Spleen (tissue), 11 donors: ENCODE measurements around the gene RAPGEFL1. TPM values are rescaled to one million over a fixed set of nuclear protein-coding genes. Genes with fewer than 3 reads are reported as not detected.
"Not testable (repeated sequence)": the region's sequence is repeated elsewhere in the genome, so short reads cannot be mapped to it uniquely, and the experiment has no call there.

ENCODE experiments used
- DNase-seq: peaks from one replicate; pipeline ENCODE4 v3.0.0-alpha.2; 2020
- H3K27ac ChIP-seq, 8 donors: fragments of 200-600 bp; sonication (generic) in 7 of 8; 1 replicate in 4 of 8; 2 replicates in 4 of 8; pipeline versions ENCODE4 v1.5.0 to v1.8.0; 2016 to 2021; ENCODE audit warnings: inconsistent platforms in 4 of 8, mild to moderate bottlenecking in 4 of 8, moderate library complexity in 1 of 8
- H3K27me3 ChIP-seq, 7 donors: fragments of 200-600 bp; sonication (generic) in 6 of 7; replicated peaks in 1 of 7; 1 replicate in 4 of 7; 2 replicates in 3 of 7; pipeline versions ENCODE4 v1.5.0 to v1.8.0; 2016 to 2021; ENCODE audit warnings: inconsistent platforms in 3 of 7, mild to moderate bottlenecking in 1 of 7
- H3K36me3 ChIP-seq, 6 donors: fragments of 200-600 bp; sonication (generic) in 5 of 6; 1 replicate in 4 of 6; 2 replicates in 2 of 6; pipeline versions ENCODE4 v1.5.0 to v1.8.0; 2016 to 2021; ENCODE audit warnings: inconsistent platforms in 2 of 6
- H3K4me1 ChIP-seq, 6 donors: fragments of 200-600 bp; sonication (generic) in 5 of 6; 1 replicate in 3 of 6; 2 replicates in 3 of 6; pipeline versions ENCODE4 v1.5.0 to v1.8.0; 2016 to 2021; ENCODE audit warnings: inconsistent platforms in 3 of 6
- H3K4me3 ChIP-seq, 8 donors: fragments of 200-600 bp; sonication (generic) in 7 of 8; 1 replicate in 4 of 8; 2 replicates in 4 of 8; pipeline versions ENCODE4 v1.5.0 to v1.8.0; 2016 to 2021; ENCODE audit warnings: inconsistent platforms in 4 of 8, mild to moderate bottlenecking in 4 of 8, moderate library complexity in 2 of 8
- H3K9me3 ChIP-seq, 8 donors: fragments of 200-600 bp; sonication (generic) in 7 of 8; 1 replicate in 4 of 8; 2 replicates in 4 of 8; pipeline versions ENCODE4 v1.5.0 to v1.8.0; 2016 to 2021; ENCODE audit warnings: inconsistent platforms in 4 of 8
- POLR2A ChIP-seq, 3 donors: fragments of 450-650 bp; IDR thresholded peaks; one replicate each; pipeline ENCODE4 v1.5.1; 2017; ENCODE audit warnings: antibody characterized with exemption in 3 of 3, mild to moderate bottlenecking in 1 of 3
- POLR2AphosphoS5 ChIP-seq, 3 donors: sonication (generic); formaldehyde crosslinking; IDR thresholded peaks; one replicate each; pipeline ENCODE4 v1.5.1; 2017; ENCODE audit warnings: antibody characterized with exemption in 3 of 3
- WGBS, 5 donors: extraction: QIAGEN DNeasy Blood & Tissue Kit in 3 of 5; methylation state at CpG; one replicate each; pipeline versions ENCODE4 v1.1.5 to v1.1.7; 2013 to 2018; 5-methylcytosine and 5-hydroxymethylcytosine counted together
- intact Hi-C: fragments of 100-400 bp; cut with DNase I; formaldehyde crosslinking; loops from one replicate; pipeline ENCODE4 v1.15.0; 2023; ENCODE audit warnings: low total_unique reads
- polyA plus RNA-seq, 3 donors: library from polyadenylated mRNA; stranded (reverse); fragments of 200-250 nt; gene quantifications; one replicate each; pipeline ENCODE4 v1.2.1, GENCODE V29; 2013
- total RNA-seq, 7 donors: library from RNA; depleted of rRNA in 3 of 7; stranded (reverse); fragments of >200 nt in 3 of 7; fragmentation: NEBNext Ultra II Directional in 4 of 7; extraction: Animal tissue kit (Norgen Biotek cat#: 25700) in 4 of 7; gene quantifications; one replicate each; pipeline versions ENCODE4 v1.1.0 to v1.2.1, GENCODE V29; 2016 to 2021
- TF ChIP-seq, protein P1 (sequence below), 11 experiments: fragments of 200-600 bp in 7 of 11; fragments of 450-650 bp in 4 of 11; sonication (generic) in 4 of 11; IDR thresholded peaks in 8 of 11; conservative IDR thresholded peaks in 3 of 11; 1 replicate in 7 of 11; 2 replicates in 4 of 11; pipeline versions ENCODE4 v1.4.0 to v1.8.0; 2016 to 2021; ENCODE audit warnings: antibody characterized with exemption in 11 of 11, inconsistent platforms in 4 of 11, mild to moderate bottlenecking in 1 of 11
- donor health status: healthy with polysubstance abuse.
- donor health status: DM: no; HTN: no; CAD: no; lungs with moderate emphysema.
- donor health status: DM: no; HTN: no; CAD: no.
- donor health status: Bipolar disorder and iron deficiency.
- donor health status: healthy.
- donor health status: DM: no; HTN: no; CAD: no.
- donor health status: DM: yes; HTN: yes; CAD: no.

The RAPGEFL1 gene
- total and polyA plus RNA-seq, 10 donors: 2.9 to 12.7 (median 6.4) TPM

DNA sequence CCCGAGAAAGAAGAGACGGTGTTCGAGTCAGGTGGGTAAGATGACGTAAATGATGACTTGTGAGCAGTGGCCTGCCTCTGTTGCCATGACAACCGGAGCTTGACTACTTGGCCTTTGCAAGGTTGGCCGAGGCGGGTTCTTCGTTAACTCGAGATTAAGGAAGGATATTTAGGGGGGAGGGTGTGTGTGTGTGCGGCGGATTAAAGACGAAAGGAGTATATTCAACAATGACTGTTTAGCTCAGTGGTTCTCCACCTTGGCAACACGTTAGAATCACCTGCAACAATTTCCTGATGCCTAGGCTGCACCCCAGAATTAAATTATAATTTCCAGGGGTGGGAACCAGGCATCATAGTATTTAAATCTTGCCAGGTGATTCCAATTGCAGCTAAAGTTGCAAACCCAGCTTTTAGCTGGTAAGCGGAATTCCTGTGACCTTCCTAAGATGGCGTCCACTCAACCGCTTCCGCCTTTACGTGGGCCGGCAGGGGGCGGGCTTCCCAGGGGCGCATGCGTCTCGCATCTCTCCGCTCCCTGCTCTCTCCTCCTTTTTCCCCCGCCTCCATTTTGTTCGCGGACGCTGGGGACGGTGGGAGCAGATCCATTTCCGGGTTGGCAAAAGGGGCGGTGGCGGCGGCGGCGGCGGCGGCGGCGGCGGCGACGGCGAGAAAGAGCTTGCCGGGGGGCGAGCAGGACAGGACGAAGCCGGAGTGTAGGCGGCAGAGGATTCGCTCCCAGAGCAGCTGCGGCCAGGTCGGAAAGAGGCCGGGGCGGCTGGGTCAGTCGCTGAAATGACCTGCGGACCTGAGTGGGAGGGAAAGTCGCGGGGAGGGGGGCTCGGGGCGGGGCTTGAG, 41.7 kb downstream of the RAPGEFL1 start, which contains the start of gene WIPF2:
TSS of gene WIPF2 (plus strand) at position 565 of the 854 bp plus-strand sequence. CDS start 37,156 bp downstream, outside the sequence.
- Histone ChIP-seq H3K4me1 (peaks cover 6 to 46% (median 23%) of the 10 kb centered on the region in 6 donors), H3K27ac (peak within 1 kb of the TSS; percentile 82 to 96 (median 94)), H3K9me3 (no peaks in the 10 kb centered on the region), H3K4me3 (peak within 1 kb of the TSS; percentile 42 to 75 (median 64)), H3K36me3 (no peaks in the 10 kb centered on the region), H3K27me3 (no peaks in the 10 kb centered on the region)
- peak; percentile 98 for DNase-seq
- TF ChIP-seq POLR2AphosphoS5 (IDR thresholded peaks at IDR 0.05): peak; percentile 92 to 96 (median 95)
- peak in 1 of 3 donors; percentile 19 for TF ChIP-seq POLR2A (IDR thresholded peaks at IDR 0.05)
- TF ChIP-seq, protein P1, sequence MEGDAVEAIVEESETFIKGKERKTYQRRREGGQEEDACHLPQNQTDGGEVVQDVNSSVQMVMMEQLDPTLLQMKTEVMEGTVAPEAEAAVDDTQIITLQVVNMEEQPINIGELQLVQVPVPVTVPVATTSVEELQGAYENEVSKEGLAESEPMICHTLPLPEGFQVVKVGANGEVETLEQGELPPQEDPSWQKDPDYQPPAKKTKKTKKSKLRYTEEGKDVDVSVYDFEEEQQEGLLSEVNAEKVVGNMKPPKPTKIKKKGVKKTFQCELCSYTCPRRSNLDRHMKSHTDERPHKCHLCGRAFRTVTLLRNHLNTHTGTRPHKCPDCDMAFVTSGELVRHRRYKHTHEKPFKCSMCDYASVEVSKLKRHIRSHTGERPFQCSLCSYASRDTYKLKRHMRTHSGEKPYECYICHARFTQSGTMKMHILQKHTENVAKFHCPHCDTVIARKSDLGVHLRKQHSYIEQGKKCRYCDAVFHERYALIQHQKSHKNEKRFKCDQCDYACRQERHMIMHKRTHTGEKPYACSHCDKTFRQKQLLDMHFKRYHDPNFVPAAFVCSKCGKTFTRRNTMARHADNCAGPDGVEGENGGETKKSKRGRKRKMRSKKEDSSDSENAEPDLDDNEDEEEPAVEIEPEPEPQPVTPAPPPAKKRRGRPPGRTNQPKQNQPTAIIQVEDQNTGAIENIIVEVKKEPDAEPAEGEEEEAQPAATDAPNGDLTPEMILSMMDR (IDR thresholded peaks at IDR 0.05 in 8 of 11, conservative IDR thresholded peaks at IDR 0.05 in 3 of 11): peak; percentile 74 to 95 (median 89)
- WGBS, 5 donors: 1 to 2% (median 1%) methylated on average over 38 to 59 of the region's 59 CpGs
- intact Hi-C loops: no loop called here

DNA sequence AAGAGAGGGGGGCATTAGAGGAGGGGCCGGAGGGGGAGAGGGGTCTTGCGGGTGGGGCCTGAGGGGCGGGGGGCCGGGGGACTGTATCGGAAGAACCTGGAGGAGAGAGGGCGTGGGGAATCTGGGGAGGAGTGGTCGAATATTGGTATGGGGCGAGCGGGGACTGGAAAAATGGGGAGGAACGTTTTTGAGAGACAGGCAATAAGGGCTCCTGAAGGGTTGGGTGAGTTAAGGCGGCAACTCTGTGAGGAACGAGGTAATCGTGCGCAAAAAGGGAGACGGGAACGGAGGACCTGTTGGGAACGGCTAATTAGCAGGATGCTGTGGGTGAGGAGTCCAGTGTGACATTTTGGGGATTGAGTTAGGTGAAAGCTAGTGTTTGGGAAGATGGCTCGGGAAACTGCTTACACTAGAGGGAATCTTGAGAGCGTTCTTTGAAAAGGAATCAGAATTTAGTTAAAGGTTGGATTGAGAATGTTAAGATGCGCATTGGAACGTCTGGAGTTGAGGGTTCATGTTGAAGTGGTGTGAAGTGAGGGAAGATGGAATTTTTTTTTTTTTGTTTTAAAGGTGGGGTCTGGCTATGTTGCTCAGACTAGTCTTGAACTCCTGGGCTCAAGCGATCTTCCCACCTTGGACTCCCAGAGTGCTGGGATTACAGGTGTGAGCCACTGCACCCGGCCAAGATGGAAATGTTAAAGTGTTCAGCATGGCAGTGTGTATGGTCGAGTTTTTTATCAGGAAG, 42.5 kb downstream of the RAPGEFL1 start:
- Histone ChIP-seq H3K36me3 (peaks cover 0 to 4% (median 0%) of the 10 kb centered on the region in 6 donors), H3K4me3 (peak overlapping the region; percentile 42 to 75 (median 64)), H3K27me3 (no peaks in the 10 kb centered on the region), H3K4me1 (peaks cover 6 to 54% (median 29%) of the 10 kb centered on the region in 6 donors), H3K27ac (peak overlapping the region; percentile 82 to 96 (median 94)), H3K9me3 (no peaks in the 10 kb centered on the region)
- intact Hi-C loops: no loop called here
- no peak for DNase-seq
- WGBS, 5 donors: 3 to 4% (median 4%) methylated on average over 24 of the region's 24 CpGs
- TF ChIP-seq, protein P1 (IDR thresholded peaks at IDR 0.05 in 8 of 11, conservative IDR thresholded peaks at IDR 0.05 in 3 of 11): no peak
- TF ChIP-seq POLR2AphosphoS5 (IDR thresholded peaks at IDR 0.05) (no peak), POLR2A (IDR thresholded peaks at IDR 0.05) (no peak)

DNA sequence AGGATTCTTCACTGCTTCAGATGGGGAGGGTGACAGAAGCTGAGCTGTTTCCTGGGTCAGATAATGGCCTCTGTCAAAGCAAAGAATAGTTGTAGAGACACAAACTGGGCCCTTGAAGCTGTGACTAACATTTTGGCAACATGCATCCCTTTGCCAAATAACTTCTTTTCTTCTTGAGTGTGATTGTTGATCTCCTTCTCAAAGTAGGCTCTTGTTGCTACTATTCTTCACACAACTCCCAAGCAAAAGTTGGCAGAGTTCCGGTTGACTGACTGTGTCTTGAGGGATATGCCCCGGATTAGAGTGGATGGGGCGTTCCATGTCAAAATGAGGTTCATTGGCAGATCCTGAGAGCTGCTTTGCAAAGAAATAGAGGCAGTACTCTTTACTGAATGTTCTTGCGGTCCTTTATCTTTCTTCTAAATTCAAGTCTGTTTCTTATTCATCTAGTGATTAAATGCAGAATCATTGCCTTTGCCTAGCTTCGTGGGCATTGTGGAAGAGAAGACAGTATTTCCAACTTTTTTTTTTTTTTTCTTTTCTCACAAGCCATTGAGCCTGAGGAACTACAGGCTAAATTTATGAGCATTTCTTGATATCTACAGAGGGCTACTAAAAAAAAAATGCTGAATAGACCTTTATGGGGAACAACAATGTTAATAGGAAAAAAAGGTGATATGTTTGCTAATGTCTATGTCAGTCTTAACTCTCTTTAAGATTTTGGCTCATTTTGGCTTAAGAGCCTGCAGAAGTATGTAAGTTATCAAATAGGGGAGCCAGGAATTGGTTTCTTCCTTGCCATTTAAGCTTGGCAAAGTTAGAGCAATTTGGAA, 47.7 kb downstream of the RAPGEFL1 start:
- H3K27me3 ChIP-seq: no peaks in the 10 kb centered on the region
- peaks cover 0 to 48% (median 18%) of the 10 kb centered on the region in 6 donors for H3K36me3 ChIP-seq
- H3K4me3 ChIP-seq: no peak overlapping the region
- WGBS, 5 donors: 71 to 90% (median 80%) methylated on average over 5 of the region's 5 CpGs
- no peak for TF ChIP-seq POLR2A (IDR thresholded peaks at IDR 0.05)
- TF ChIP-seq, protein P1 (IDR thresholded peaks at IDR 0.05 in 8 of 11, conservative IDR thresholded peaks at IDR 0.05 in 3 of 11): no peak
- no peak for TF ChIP-seq POLR2AphosphoS5 (IDR thresholded peaks at IDR 0.05)
- H3K4me1 ChIP-seq: peaks cover 6 to 75% (median 38%) of the 10 kb centered on the region in 6 donors
- peak overlapping the region in 5 of 8 donors; percentile 26 to 53 (median 40) for H3K27ac ChIP-seq
- intact Hi-C loops: no loop called here
- no peaks in the 10 kb centered on the region for H3K9me3 ChIP-seq
- DNase-seq: no peak

DNA sequence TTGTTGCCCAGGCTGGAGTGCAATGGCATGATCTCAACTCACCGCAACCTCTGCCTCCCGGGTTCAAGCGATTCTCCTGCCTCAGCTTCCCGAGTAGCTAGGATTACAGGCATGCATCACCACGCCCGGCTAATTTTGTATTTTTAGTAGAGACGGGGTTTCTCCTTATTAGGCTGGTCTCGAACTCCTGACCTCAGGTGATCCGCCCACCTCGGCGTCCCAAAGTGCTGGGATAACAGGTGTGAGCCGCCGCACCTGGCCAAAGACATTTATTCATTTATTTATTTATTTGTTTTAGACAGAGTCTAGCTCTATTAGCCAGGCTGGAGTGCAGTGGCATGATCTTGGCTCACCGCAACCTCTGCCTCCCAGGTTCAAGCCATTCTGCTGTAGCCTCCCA, 51.9 kb downstream of the RAPGEFL1 start:
- H3K27ac ChIP-seq, H3K27me3 ChIP-seq, H3K4me3 ChIP-seq, intact Hi-C loops, H3K9me3 ChIP-seq, DNase-seq: not testable (repeated sequence)
- Histone ChIP-seq H3K36me3 (peaks cover 0 to 74% (median 35%) of the 10 kb centered on the region in 6 donors), H3K4me1 (peaks cover 0 to 63% (median 22%) of the 10 kb centered on the region in 6 donors)
- WGBS, 5 donors: 94 to 97% (median 96%) methylated on average over 14 of the region's 14 CpGs
